Stimulated activated CD8-positive, alpha-beta memory T cell treated with anti-CD3 and anti-CD28 coated beads, Interleukin-12 subunit alpha, Interleukin-12 subunit beta, amount 100 ng/mL, for 24 hours (primary cell): ENCODE results near the gene PRKN.
A peak's percentile ranks its signal among the peaks of the same experiment; 100 is the strongest.

Experiments
- DNase-seq: peaks from one replicate; pipeline ENCODE4 v3.0.0-alpha.2; 2020; ENCODE audit errors: extremely low read depth

Gene PRKN

GRCh38 chr6:161393292-161393691 is 1334.3 kb downstream of the PRKN start:
- DNase-seq: no peak

- no peak for DNase-seq
These were observed 1337.8 kb downstream of the PRKN start for GRCh38 chr6:161389756-161390155.

- DNase-seq: no peak
These were observed 1343.6 kb downstream of the PRKN start for GRCh38 chr6:161383951-161384350.

GRCh38 chr6:161379834-161380582 is 1347.6 kb downstream of the PRKN start:
- DNase-seq: no peak

GRCh38 chr6:161378115-161378514 is 1349.5 kb downstream of the PRKN start:
- DNase-seq: no peak

- DNase-seq: no peak
These were observed 1350.5 kb downstream of the PRKN start for GRCh38 chr6:161377116-161377515.

- DNase-seq: no peak
These were observed 1351.2 kb downstream of the PRKN start for GRCh38 chr6:161376367-161376766.

- no peak for DNase-seq
These were observed 1352.3 kb downstream of the PRKN start for GRCh38 chr6:161374971-161375873.

- DNase-seq: no peak
These were observed 1353.6 kb downstream of the PRKN start for GRCh38 chr6:161373905-161374451.

GRCh38 chr6:161372422-161372793 is 1355.2 kb downstream of the PRKN start:
- no peak for DNase-seq

- peak; percentile 20 for DNase-seq
These were observed 1356.7 kb downstream of the PRKN start for GRCh38 chr6:161370880-161371279.

GRCh38 chr6:161369339-161369738 is 1358.2 kb downstream of the PRKN start:
- no peak for DNase-seq

- DNase-seq: no peak
These were observed 1359.1 kb downstream of the PRKN start for GRCh38 chr6:161368514-161368913.

- no peak for DNase-seq
These were observed 1360.1 kb downstream of the PRKN start for GRCh38 chr6:161367472-161367871.

- no peak for DNase-seq
These were observed 1361.2 kb downstream of the PRKN start for GRCh38 chr6:161366301-161366923.

- DNase-seq: no peak
These were observed 1361.9 kb downstream of the PRKN start for GRCh38 chr6:161365633-161366032.

GRCh38 chr6:161363286-161363685 is 1364.3 kb downstream of the PRKN start:
- no peak for DNase-seq

- no peak for DNase-seq
These were observed 1365.3 kb downstream of the PRKN start for GRCh38 chr6:161362266-161362665.

- no peak for DNase-seq
These were observed 1366.0 kb downstream of the PRKN start for GRCh38 chr6:161361529-161361928.

- no peak for DNase-seq
These were observed 1367.0 kb downstream of the PRKN start for GRCh38 chr6:161360520-161360919.

GRCh38 chr6:161359618-161359945 is 1368.0 kb downstream of the PRKN start:
- no peak for DNase-seq

GRCh38 chr6:161356167-161356854 is 1371.3 kb downstream of the PRKN start:
- no peak for DNase-seq
